Caco-2 (cell line): ENCODE data around the gene FKBP1A. TPM values are rescaled to one million over a fixed set of nuclear protein-coding genes. Genes with fewer than 3 reads are reported as not detected.

Source experiments
- BruUV-seq: library from RNA; stranded (reverse); fragments of 400-500 nt; replicated peaks from 2 replicates; lab custom pipeline; 2021; lab: Mats Ljungman, UMichigan
- CTCF ChIA-PET: fragments of 300-600 bp; sonication (Branson Sonifier 250); formaldehyde crosslinking; loops from one replicate; lab custom pipeline; 2022; ENCODE audit warnings: antibody characterized with exemption; lab: Charles Lee
- POLR2A ChIA-PET: fragments of 300-600 bp; sonication (Branson Sonifier 250); formaldehyde crosslinking; loops from one replicate; lab custom pipeline; 2022; ENCODE audit warnings: antibody characterized with exemption; lab: Charles Lee
- DNase-seq, 2 experiments: peaks; one replicate each; pipeline versions ENCODE4 v3.0.0 to v3.0.0-alpha.2; 2020 to 2022
- H3K27me3 ChIP-seq: replicated peaks from 2 replicates; pipeline ENCODE4 v1.6.0; 2011; ENCODE audit warnings: low read length; ENCODE audit not compliant: control insufficient read depth, insufficient read depth
- H3K36me3 ChIP-seq: 2 replicates; pipeline ENCODE4 v1.5.1; 2011; ENCODE audit warnings: low read length; ENCODE audit not compliant: control insufficient read depth, insufficient read depth
- H3K4me1 ChIP-seq: fragments of 250-450 bp; sonication (Bioruptor Pico); 2 replicates; pipeline ENCODE4 v1.5.1; 2020; ENCODE audit warnings: mild to moderate bottlenecking
- H3K4me3 ChIP-seq: 2 replicates; pipeline ENCODE4 v1.5.1; 2011; ENCODE audit warnings: low read depth, mild to moderate bottlenecking, control low read depth, low read length
- H3K9me3 ChIP-seq: fragments of 250-450 bp; sonication (Bioruptor Pico); 2 replicates; pipeline ENCODE4 v1.5.1; 2020; ENCODE audit warnings: mild to moderate bottlenecking, moderate library complexity
- H3K27ac Mint-ChIP-seq: one replicate; pipeline ENCODE4 v1.8.0; 2022; ENCODE audit warnings: mixed read lengths; ENCODE audit not compliant: unreplicated experiment
- H3K27me3 Mint-ChIP-seq: one replicate; pipeline ENCODE4 v1.8.0; 2022; ENCODE audit warnings: mixed read lengths; ENCODE audit not compliant: insufficient read depth, unreplicated experiment
- H3K36me3 Mint-ChIP-seq: one replicate; pipeline ENCODE4 v1.8.0; 2022; ENCODE audit warnings: mild to moderate bottlenecking, mixed read lengths; ENCODE audit not compliant: insufficient read depth, unreplicated experiment
- H3K4me1 Mint-ChIP-seq: one replicate; pipeline ENCODE4 v1.8.0; 2022; ENCODE audit warnings: low read depth, mixed read lengths; ENCODE audit not compliant: unreplicated experiment
- H3K4me3 Mint-ChIP-seq: one replicate; pipeline ENCODE4 v1.8.0; 2022; ENCODE audit warnings: mild to moderate bottlenecking, moderate library complexity, mixed read lengths; ENCODE audit not compliant: unreplicated experiment
- H3K9me3 Mint-ChIP-seq: one replicate; pipeline ENCODE4 v1.8.0; 2022; ENCODE audit warnings: mixed read lengths; ENCODE audit not compliant: unreplicated experiment
- CTCF ChIP-seq, 2 experiments: fragments of 200-600 bp in 1 of 2; IDR thresholded peaks; 1 replicate in 1 of 2; 2 replicates in 1 of 2; pipeline versions ENCODE4 v1.5.1 to v1.8.0; 2011 to 2022; ENCODE audit warnings: antibody characterized with exemption in 1 of 2, control low read depth in 1 of 2, inconsistent platforms in 1 of 2, low read depth in 1 of 2, low read length in 1 of 2, mild to moderate bottlenecking in 1 of 2, moderate library complexity in 1 of 2; ENCODE audit not compliant: insufficient read depth in 1 of 2, severe bottlenecking in 1 of 2, unreplicated experiment in 1 of 2
- intact Hi-C: fragments of 100-400 bp; cut with micrococcal nuclease; formaldehyde crosslinking; loops from one replicate; pipeline ENCODE4 v1.10.0; 2022; ENCODE audit not compliant: unreplicated experiment
- total RNA-seq: library from RNA; stranded (reverse); gene quantifications from 2 replicates; pipeline ENCODE4 v1.2.3, GENCODE V29; 2022

FKBP1A gene
- total RNA-seq, 1 experiment from 2014 or later, result 220 TPM

DNA sequence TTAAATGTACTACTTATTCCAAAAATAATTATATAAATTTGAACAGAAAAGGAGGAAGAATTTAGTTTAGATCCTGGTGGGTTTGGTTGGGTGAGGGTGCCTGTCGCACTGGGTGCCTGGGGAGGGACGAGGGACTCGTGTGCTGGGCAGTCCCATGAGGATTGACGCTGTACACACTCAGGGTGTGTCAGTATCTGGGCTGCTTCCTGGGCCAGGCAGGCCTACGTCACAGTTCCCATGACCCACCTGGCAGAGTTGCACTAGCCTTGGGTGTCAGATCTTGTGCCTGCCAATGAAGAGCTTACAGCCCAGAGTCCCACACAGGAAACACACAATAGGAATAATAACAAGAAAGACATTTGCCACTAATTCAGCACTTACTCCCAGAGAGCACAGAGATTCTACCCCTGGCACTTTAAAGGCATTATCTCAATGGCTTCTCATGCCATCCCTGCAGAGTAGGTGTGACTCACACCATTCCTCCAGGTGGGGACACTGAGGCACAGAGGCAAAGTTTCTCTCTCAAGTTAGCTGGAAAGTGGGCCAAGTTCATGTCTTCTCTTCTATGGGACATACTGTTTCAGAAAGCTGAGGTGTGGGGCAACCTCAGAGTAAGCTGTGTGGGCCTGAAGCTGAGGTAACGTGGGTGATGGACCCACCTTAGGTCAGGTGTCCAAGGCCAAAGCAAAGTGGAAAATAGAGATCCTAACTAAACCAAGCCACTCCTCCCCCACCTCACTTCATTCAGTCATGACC, 62.6 kb downstream of the FKBP1A start:
- Mint-ChIP-seq H3K9me3 (no peaks in the 10 kb centered on the region), H3K4me3 (no peak overlapping the region), H3K4me1 (peaks cover 13% of the 10 kb centered on the region), H3K36me3 (peaks cover 22% of the 10 kb centered on the region), H3K27me3 (no peaks in the 10 kb centered on the region), H3K27ac (no peak overlapping the region)
- peak in 1 of 2 experiments; percentile 17 for DNase-seq
- Histone ChIP-seq H3K27me3 (no peaks in the 10 kb centered on the region), H3K36me3 (peaks cover 4% of the 10 kb centered on the region), H3K4me1 (peaks cover 28% of the 10 kb centered on the region), H3K4me3 (no peak overlapping the region), H3K9me3 (no peaks in the 10 kb centered on the region)
- no peak for TF ChIP-seq CTCF (IDR thresholded peaks at IDR 0.05; ENCODE audit: insufficient read depth in 1 of 2, low read depth in 1 of 2, low read length in 1 of 2, severe bottlenecking in 1 of 2, unreplicated experiment in 1 of 2)
- ChIA-PET CTCF (no interaction called here), POLR2A (no interaction called here)
- BruUV-seq, result no TSS peak
- intact Hi-C loops, result no loop called here

DNA sequence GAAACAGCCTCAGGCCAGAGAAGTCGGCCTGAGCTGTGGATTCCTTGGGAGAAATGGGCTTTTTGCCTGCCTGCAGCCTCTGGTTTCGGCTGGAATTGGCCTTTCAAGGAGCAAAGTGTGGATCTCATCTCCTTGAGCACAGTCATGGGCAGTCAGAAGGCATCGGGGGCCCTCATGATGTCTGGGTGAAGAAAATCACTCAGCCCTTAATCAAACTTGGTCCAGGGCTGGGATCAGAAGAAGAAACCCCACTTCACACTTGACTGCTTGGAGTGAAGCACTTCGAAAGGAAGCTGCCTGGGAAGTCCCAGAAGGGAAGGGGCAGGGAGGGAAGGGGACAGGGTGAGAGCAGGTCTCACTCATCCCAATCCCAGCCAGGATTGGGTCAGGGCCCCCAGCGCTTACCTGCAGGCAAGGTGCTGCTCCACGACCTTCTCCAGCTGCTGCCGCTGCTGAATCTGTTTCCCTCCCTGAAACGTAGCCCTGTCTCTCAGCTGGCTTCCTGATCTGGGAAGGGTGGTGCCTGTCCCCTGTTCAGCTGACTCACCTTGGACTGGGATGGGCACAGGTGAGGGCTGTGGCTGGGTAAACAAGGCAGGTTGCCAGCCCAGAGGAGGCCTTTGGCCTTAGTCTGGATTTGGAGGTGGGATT, 64.0 kb downstream of the FKBP1A start, which contains the start of gene SDCBP2:
TSS of gene SDCBP2 (minus strand) at position 460 of the 651 bp plus-strand sequence. CDS start 8,723 bp downstream, outside the sequence.
- Histone ChIP-seq H3K4me1 (peaks cover 31% of the 10 kb centered on the region), H3K9me3 (no peaks in the 10 kb centered on the region), H3K27me3 (no peaks in the 10 kb centered on the region), H3K4me3 (no peak within 1 kb of the TSS), H3K36me3 (peaks cover 4% of the 10 kb centered on the region)
- no peak within 1 kb of the TSS for H3K4me3 Mint-ChIP-seq
- peak within 1 kb of the TSS; percentile 20 for H3K27ac Mint-ChIP-seq
- H3K27me3 Mint-ChIP-seq, result no peaks in the 10 kb centered on the region
- CTCF ChIA-PET, result no interaction called here
- no peak for TF ChIP-seq CTCF (IDR thresholded peaks at IDR 0.05; ENCODE audit: insufficient read depth in 1 of 2, low read depth in 1 of 2, low read length in 1 of 2, severe bottlenecking in 1 of 2, unreplicated experiment in 1 of 2)
- intact Hi-C loops, result loop anchor here (5.0 kb wide), 1 partner anchor 63 kb away; the partner anchor contains the start of gene FKBP1A
- peak in 1 of 2 experiments; percentile 39 for DNase-seq
- H3K9me3 Mint-ChIP-seq, result no peaks in the 10 kb centered on the region
- H3K4me1 Mint-ChIP-seq, result peaks cover 13% of the 10 kb centered on the region
- peaks cover 18% of the 10 kb centered on the region for H3K36me3 Mint-ChIP-seq
- POLR2A ChIA-PET, result no interaction called here
- no TSS peak for BruUV-seq

DNA sequence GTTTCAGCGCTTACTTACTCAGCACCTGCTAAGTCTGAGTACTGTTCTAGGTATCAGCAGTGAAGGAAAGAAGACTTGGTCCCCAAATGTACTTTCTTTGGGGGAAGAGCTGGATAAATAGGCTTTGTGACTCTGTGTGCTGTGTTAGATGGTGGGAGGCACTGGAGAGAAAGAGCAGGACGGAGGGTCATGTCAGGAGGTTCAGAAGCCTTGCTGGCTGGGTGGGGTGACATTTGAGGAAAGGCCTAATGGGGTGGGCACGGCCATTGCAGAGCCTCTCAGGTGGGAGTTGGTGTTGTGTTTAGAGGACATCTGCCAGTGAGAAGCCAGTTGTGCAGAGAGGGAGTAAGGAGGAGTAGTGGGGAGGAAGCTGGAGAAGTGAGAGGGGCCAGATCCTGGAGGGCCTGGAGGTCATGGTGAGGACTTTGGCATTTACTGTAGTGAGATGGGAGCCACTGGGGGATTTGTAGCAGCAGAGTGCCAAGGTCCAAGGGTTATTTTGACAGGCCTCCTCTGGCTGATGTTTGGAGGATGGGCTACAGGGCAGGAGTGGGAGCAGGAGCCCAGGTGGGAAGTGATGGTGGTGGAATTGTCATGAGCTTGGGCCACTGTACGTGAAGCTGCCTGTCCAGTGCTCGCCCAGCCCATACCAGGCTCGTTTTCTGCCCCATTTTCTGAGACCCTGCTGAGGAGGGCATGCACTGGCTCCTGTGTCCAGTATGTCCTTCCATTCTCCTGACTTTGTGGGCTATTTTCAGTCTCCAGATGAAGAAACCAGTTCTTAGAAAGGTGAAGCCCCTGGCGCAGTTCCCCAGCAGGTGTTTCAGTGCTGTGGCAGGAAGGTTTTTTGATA, 64.8 kb downstream of the FKBP1A start:
- no TSS peak for BruUV-seq
- H3K27ac Mint-ChIP-seq, result peak overlapping the region; percentile 20
- POLR2A ChIA-PET, result no interaction called here

More for the DNA sequence above, 64.8 kb downstream of the FKBP1A start:
- CTCF ChIA-PET, result no interaction called here
- no peaks in the 10 kb centered on the region for H3K9me3 ChIP-seq
- H3K4me3 Mint-ChIP-seq, result no peak overlapping the region
- peaks cover 12% of the 10 kb centered on the region for H3K36me3 Mint-ChIP-seq
- intact Hi-C loops, result loop anchor here (5.0 kb wide), 1 partner anchor 64 kb away; the partner anchor contains the start of gene FKBP1A
- H3K27me3 Mint-ChIP-seq, result no peaks in the 10 kb centered on the region
- peaks cover 13% of the 10 kb centered on the region for H3K4me1 Mint-ChIP-seq
- no peak overlapping the region for H3K4me3 ChIP-seq
- peaks cover 31% of the 10 kb centered on the region for H3K4me1 ChIP-seq
- DNase-seq, result peak in 1 of 2 experiments; percentile 46
- H3K9me3 Mint-ChIP-seq, result no peaks in the 10 kb centered on the region
- TF ChIP-seq CTCF (IDR thresholded peaks at IDR 0.05; ENCODE audit: insufficient read depth in 1 of 2, low read depth in 1 of 2, low read length in 1 of 2, severe bottlenecking in 1 of 2, unreplicated experiment in 1 of 2), result no peak
- H3K36me3 ChIP-seq, result peaks cover 4% of the 10 kb centered on the region
- no peaks in the 10 kb centered on the region for H3K27me3 ChIP-seq
